SIG-M5 (cell line): ENCODE results near the gene RCOR1.
"Not testable (repeated sequence)": the region's sequence is repeated elsewhere in the genome, so short reads cannot be mapped to it uniquely, and the experiment has no call there.

Source experiments
- DNase-seq: peaks from one replicate; lab custom pipeline; 2025; lab: John Stamatoyannopoulos, UW

Gene RCOR1

DNA sequence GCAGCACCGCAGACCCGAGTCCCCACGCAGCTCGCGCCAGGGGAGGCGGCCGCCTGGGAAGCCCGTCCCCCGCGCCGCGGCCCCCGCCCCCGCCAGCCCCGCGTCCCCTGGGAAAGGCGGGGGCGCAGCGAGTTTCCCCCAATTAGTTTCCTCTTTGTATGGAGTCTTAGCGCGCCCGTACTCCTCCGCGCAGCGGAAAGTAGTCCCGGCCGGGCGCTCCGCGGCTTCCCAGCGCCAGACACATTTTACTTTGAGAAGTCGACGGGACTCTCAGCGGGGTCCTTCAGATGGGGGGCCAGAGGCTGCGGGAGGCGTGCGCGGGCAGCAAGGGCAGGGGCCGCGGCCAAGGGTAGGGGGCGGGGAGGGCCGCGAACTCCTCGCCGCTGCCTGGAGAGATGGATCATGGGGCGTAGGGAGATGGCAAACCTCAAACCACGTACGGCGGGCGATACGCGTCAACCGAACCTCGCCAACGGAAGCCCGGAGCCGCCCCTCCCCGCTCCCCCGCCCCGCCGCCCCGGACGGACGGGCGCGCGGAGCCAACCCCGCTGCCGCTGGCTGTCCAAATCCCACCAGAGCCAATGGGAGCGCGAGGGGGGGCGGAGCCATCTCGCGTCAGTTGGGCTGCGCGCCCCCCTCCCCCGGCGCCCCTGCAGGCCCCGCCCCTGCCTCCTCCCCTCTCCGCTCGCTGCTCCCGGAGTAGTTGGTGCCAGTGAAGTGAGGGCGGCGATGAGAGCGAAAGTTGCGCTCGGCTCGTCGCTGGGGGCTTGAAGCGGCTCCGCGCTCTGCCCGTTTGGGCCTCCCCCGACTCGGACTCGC is at the start of gene RCOR1:
Gene RCOR1 (plus strand): TSS at position 706 of the 819 bp plus-strand sequence. CDS start 238 bp downstream, outside the sequence.
- DNase-seq = peak; percentile 63

DNA sequence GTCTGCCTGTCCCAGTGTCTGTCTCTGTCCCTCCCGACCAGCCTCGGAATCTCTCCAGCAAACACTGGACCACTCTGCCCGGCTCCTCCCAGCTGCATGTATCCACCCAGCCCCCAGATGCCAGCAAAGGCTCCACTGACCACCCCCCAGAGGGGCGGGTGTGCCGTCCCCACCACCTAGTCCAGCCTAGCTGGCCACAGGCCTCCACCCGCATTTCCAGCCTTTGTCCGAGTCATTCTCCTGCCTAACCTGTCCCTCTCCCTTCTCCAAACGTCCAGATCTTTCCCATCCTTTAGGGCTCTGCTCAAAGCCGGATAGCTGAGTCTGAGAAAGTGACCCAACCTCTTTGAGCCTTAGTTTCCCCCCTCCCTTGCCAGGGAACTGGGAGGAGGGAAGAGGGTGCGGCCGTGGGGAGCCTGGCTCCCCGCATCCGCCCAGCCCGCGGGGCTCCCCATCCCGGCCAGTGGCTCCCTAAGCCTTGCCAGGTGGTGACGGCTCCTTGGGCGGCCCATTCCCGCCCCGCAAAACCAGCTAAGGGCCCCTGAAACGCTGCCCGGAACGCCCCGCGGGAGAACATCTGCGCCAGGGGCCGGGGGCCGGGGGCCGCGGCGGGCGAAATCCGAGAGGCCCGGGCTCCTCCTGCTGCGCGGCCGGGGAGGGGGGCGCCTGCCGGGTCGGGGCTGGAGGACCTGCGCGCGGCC is 48.3 kb upstream of the RCOR1 start:
- no peak for DNase-seq

DNA sequence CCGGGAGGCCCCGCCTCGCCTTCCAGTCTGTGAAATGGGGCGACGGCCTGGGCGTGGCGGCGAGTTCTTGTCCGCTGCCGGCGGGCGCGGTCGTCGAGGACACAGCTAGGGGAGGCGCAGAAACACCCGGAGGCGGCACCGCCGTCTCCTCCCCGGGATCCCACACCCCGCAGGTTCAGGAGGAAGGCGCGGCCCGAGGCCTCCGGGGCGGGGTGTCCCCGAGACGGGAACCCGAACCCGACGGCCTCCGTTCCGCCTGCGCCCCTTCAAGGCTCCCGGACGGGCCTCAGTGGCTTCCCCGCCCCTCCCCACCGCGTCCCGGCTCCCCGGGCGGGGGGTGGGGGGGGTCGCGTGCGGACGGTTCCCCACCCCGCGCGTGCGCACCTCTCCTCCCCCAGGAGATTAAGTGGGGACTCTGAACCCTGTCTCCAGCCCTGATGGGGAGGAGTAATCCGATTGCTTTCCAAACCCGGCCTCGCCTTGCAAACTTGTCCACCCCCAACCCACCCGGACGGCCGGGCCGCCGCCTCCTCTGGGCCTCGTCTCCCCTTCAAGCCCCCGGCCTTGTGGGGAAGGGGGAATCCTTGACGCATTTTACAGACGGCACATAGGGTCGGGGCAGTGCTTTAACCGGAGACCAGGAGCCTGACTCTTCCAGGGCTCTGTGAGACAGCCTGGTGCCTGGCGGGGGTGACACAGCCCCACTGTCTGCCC is 47.5 kb upstream of the RCOR1 start:
- no peak for DNase-seq

DNA sequence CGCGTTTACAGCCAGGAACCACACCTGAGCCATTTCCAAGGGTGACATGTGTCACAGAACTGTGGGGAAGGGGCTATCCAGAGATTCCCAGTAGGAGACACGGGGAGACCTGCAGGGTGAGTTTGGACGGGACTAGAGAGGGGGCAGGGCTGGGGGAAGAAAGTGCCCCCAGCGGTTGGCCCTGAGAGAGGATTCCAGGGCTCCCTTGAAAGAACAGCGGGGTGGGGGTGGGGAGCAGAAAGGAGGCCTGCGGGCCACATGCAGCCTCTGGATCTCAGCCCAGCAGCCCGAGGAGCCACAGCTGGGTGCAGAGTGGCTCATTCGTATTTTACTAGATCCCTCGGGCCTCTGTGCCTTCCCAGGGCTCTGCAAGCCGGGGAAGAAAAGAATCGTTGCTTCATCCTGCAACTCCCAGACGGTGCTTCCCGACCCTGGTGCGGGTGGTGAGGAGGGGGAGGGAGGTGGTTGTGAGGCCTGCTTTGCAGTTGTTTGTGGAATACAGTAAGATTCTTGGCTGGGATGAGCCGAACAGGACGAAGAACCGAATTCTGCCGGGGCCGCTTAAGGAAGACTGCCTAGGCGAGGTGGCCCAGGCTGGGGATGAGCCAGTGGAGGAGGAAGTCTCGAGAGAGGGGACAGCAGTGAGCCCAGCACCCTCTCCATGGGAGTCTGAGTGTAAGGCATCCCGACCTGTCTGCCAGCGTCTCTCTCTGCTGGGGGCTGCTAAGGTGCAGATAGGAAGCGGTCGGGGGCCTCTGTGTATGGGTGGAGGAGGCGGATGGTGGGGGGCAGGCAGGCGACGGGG is 46.8 kb upstream of the RCOR1 start:
- no peak for DNase-seq

DNA sequence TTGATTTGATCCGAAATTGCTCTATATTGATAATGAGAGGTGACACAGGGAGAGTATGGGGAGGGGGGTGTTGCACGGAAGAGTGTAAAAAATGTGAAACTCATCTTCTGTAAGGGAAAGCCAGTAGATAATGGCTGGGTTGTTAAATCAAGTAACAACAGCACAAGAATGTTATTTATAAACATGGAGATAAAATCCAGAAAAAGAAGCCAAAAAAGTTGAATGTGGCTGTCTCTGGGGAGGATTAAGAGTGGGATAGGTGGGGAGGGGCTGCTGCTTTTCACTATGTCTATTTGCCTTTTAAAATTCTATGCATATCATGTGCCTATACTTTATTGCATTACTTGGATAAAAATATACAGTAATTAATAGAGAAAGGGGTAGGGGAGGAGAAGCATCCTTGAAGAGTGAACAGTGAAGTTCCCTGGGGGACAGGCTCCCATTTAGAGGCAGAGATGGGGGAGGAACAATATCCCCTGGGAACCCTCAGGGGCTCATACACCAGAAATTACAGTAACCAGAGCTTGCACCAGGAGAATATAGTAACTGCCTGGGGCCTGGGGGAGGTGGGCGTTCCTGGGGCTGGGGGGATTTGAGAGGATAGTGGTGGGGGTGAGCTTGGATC is 43.7 kb upstream of the RCOR1 start:
- no peak for DNase-seq

DNA sequence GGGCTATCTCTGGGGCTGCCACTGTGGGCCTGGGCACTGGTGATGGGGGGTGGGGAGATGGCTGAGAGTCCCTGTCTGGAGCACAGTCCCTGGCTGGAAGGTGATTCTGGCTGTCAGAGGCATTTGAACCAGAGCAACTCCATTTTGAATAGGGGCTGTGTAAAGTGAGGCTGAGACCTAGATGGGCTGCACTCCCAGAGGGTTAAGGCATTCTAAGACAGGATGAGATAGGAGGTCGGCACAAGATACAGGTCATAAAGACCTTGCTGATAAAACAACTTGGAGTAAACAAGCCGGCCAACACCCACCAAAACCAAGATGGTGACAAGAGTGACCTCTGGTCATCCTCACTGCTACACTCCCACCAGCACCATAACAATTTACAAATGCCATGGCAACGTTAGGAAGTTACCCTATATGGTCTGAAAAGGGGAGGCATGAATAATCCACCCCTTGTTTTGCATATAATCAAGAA is 41.5 kb upstream of the RCOR1 start:
- not testable (repeated sequence) for DNase-seq

DNA sequence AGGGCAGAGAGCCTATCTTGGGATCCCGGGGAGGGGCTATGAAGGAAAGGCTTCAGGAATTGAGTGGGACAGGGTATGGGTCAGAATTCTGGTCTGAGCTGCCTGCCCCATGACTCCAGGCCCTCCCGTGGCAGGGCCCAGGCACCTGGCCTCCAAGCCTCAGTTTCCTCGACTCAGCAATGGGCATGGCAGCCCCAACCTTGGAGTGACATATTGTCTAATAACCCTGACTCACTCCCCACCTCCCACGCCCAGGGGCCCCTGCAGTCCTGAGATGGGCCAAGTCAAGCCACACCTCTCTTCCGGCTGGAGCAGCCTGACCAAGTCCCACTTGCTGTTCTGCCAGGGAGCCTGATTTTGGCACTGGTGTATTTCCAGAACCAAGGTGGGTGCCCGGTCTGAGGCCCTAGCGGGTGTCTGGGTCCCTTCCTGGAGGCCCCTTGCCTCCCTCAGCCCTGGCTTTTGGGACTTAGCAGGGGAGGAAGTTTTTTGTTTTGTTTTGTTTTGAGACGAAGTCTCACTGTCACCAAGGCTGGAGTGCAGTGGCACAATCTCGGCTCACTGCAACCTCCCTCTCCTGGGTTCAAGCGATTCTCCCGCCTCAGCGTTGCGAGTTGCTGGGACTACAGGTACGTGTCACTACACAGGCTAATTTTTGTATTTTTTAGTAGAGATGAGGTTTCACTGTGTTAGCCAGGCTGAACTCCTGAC is 40.3 kb upstream of the RCOR1 start:
- DNase-seq = no peak

DNA sequence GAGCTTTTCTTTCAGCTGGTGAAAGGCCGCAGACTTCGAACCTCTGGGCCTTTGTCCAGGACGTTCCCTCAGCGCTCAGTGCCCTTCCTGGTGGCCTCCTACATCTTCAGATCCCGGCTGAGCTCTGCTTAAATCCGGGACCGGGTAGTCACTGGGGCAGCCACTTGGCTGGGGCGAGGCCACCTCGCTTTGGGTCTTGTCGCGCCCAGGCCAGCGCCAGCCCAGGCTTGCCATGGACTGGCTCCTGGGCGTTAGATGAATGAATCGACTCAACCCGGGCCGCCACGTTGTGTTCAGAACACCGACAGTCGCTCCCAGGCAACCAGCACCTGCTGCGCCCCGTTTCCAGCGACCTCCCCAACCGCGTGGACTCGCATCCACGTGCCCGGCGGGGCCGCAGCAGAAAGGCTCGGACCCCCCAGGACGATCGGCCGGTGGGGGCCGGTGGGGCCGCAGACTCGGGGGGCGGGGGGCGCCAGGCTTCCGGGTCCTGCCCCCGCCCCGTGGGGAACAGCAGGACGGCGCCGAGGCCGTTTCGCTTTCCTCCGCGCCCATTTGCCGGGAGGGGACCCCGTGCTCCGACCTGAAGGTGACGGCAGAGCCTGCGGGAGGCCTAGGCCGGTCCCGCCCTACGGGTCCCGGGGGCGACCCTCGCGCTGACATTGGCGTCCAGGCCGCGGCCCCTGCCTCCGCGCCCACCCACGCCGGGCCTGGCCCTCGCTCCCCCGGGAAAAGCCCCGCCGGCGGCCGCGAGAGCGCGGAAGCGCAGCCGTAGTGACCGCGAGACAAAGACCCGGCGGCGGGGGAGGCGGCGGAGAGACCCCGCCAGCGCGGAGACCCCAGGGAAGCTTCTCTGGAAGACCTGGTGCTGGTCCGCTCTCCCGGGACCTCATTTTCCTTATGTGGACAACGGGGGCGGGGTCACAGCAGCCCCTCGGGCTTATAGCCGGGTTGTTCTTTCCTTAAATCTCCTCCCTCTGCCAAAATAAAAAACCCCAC is 37.3 kb upstream of the RCOR1 start:
- no peak for DNase-seq

DNA sequence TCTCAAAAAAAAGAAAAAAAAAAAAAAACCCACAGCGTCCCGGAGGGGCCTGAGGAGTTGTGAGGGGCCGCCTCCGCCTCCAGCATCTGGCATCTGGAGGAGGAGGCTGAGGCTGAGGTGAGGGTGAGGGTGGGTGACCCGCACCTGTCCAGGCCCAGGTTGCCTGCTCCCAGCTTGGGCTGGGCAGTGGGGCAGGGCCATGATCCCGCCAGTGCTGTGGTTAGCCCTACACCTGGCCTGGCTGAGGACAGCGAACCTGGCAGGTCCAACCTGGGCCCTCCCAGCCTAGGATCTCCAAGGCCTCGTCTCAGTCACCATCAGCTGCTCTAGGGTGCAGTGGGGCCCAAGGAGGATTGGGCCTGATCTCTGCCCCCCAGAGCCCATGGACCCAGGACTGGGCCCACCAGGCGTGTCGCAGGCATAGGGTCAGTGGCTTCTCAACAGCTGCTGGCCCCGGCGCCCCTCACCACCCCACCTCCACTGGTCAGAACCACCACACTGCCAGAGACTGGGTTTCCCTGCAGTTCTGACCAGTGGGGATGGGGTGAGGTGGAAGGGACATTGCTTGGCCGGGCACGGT is 36.3 kb upstream of the RCOR1 start:
- DNase-seq = no peak

DNA sequence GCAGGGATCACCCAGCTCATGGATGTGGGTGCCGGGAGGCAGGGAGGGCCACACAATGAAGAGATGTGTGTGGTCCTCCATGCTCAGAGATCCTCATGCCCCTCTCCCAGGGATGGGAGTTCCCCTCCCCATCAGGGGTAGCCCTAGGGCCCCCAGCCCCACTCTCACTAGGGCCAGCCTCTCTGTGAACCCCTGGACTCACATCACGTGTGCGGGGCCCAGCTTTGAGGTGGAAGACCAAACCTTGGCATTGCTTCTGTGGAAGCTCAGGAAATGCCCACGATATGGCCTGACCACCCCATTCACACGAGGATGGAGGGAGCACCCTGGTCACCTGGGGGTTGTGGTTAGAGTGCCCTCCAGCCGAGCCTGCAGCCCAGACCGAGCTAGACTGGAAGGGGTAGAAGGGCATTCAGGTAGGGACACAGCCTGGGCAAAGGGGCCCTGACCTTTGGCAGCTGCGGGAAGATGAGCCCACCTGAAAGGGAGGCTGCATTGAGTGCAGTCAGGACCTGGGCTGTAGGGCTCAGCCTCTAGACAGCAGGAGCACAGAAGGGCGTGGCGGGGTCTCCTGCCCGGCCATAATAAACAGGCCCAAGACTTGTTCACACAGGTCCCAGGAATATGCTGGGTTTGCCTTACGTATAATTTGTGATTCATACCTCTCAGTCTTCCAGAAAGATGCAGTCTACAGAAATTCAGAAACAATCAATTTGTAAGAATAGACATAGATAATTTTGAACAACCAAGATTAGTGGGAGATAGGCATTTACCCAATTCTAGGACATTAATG is 34.8 kb upstream of the RCOR1 start:
- no peak for DNase-seq

DNA sequence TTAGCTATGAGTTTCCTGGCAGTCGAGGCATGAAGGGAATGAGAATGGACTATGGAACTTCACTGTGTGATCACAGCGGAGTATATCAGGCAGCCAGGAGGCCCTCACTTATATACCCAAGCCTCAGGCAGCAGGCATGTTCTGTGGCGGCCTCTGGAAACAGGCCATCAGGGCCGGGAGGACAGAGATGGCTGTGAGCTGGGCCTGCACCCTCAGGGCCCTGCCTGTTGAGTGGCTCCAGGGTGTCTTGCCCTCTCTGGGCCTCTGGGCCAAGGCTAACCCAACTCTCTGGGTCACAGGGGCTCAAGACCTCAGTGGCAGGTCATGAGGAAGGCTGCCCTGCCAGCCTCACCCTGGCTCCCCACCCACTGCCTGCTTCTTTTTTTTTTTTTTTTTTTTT is 33.9 kb upstream of the RCOR1 start:
- DNase-seq = no peak

DNA sequence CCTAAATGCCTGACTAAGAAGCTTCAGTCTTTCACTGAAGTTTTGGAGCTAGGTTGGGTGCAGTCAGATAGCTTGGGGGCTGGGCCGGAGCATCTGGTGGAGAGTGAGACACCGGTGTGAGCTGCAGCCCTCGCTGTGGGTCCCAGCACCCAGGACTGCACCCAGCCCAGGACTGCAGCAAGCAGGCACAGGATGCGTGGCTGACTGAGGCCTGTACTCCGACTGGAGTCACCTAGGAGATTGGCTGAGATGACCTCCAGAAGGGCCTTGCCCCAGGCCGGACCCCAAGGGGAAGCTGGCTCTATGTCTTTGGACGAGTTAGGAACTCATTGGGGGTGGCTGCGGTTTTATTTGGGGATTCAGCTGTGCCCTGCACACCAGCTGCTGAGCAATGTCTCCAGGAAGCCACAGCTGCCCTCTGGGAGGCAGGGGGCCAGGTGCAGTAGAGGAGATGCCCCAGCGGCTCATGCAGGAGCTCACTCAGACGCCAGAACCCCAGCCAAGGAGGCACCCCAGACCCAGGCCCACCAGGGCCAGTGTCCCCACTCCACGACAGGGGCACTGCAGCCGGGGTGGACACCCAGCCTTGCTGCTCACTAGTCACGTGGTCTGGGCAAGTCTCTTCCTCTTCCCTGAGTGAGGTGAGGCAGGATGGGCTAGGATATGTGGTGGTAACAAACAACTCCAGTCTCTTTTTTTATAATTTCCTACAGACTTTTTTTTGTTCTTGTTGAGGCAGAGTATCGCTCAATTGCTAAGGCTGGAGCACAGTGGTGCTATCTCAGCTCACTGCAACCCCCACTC is 31.8 kb upstream of the RCOR1 start:
- no peak for DNase-seq

DNA sequence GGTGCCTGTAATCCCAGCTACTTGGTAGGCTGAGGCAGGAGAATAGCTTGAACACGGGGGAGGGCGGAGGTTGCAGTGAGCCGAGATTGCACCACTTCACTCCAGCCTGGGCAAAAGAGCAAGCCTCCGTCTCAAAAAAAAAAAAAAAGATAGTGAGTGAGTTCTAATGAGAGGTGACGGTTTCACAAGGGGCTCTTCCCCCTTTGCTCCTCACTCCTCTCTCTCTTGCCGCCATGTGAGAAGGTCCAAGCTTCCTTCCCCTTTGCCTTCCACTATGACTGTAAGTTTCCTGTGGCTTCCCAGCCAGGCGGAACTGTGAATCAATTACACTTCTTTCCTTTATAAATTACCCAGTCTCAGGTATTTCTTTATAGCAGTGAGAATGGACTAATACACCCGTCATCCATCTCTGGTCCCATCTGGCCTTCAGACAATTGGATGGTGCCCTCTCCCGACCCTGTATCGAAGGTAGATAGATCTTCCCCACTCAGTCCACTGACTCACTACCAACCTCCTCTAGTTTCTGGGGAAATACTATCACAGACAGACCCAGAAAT is 27.0 kb upstream of the RCOR1 start:
- peak; percentile 75 for DNase-seq

DNA sequence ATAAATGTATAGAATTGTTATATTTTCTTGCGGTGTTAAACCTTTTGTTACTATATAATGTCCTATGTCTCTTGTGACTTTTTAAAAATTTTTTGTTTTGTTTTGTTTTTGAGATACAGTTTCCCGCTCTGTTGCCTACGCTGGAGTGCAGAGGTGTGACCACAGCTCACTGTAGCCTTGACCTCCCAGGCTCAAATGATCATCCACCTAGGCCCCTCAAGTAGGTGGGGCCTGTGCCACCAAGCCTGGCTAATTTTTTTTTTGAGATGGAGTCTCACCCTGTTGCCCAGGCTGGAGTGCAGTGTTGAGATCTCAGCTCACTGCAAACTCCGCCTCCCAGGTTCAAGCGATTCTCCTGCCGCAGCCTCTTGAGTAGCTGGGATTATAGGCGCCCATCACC is 26.5 kb upstream of the RCOR1 start:
- no peak for DNase-seq

DNA sequence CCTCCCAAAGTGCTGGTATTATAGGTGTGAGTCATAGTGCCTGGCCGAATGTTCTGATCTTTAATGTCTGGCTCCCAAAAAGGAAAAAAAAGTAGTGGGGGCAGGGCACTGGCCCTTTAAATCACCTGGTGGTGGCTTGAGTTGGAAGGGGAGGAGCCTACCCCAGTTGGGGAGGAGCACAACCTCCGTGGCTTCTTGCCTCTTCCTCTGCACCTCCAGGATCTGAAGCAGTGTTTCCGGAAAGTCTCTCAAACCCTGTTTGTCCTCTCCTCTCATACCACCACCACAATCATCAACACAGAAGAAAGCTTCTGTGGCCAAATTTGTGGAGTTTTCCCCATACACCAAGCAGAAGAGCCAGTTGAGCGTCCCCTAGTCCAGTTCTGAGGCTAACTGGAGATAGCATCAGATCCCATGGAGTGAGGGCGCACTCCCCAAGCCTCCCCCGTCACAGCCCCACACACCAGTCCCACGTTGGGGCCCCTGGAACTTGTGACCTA is 24.3 kb upstream of the RCOR1 start:
- DNase-seq = no peak

DNA sequence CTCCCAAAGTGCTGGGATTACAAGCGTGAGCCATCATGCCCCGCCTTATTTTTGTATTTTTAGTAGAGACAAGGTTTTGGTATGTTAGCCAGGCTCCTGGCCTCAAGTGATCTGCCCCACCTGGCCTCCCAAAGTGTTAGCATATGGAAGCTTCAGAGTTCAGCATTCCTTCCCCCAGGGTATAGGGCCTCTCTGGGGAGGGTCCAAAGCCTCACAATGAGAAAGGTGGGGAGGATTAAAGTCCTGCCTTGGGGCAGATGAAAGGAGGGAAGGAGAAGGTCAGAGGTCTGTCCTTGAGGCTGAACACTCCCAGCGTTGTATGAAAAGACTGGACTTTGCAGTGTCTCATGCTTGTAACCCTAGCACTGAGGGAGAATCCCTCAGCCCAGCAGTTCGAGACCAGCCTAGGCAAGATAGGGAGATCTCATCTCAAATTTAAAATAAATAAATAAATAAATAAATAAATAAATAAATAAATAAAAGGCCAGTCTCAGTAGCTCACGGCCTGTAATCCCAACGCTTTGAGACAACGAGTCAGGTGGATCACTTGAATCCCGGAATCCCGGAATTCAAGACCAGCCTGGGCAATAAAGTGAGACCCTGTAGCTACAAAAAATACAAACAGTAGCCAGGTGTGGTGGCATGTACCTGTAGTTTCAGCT is 22.0 kb upstream of the RCOR1 start:
- DNase-seq = no peak
